ENCODE results near the gene TMEM117. TPM values are rescaled to one million over a fixed set of nuclear protein-coding genes. Genes with fewer than 3 reads are reported as not detected.

TMEM117 gene
- total RNA-seq, 6 experiments from 2014 or later: 5.5 to 8.8 (median 7.0) TPM

GRCh38 chr12:44385964-44386363 is 550.1 kb downstream of the TMEM117 start:
- no peak for TF ChIP-seq CTCF (IDR thresholded peaks at IDR 0.05)
- no peaks in the 10 kb centered on the region for H3K27me3 Mint-ChIP-seq (ENCODE audit: insufficient read depth)
- no peaks in the 10 kb centered on the region for H3K4me1 Mint-ChIP-seq (ENCODE audit: low read depth)
- H3K4me3 Mint-ChIP-seq: no peak overlapping the region
- DNase-seq: no peak
- H3K9me3 Mint-ChIP-seq: no peaks in the 10 kb centered on the region
- no peak overlapping the region for H3K27ac Mint-ChIP-seq
- H3K36me3 Mint-ChIP-seq (ENCODE audit: low read depth): no peaks in the 10 kb centered on the region

GRCh38 chr12:44387581-44387980 is 551.7 kb downstream of the TMEM117 start:
- no peak for TF ChIP-seq CTCF (IDR thresholded peaks at IDR 0.05)
- Mint-ChIP-seq H3K36me3 (ENCODE audit: low read depth) (no peaks in the 10 kb centered on the region), H3K9me3 (no peaks in the 10 kb centered on the region), H3K4me1 (ENCODE audit: low read depth) (no peaks in the 10 kb centered on the region), H3K27ac (no peak overlapping the region), H3K27me3 (ENCODE audit: insufficient read depth) (no peaks in the 10 kb centered on the region), H3K4me3 (no peak overlapping the region)
- DNase-seq: no peak

GRCh38 chr12:44389038-44389437 is 553.2 kb downstream of the TMEM117 start:
- no peak for TF ChIP-seq CTCF (IDR thresholded peaks at IDR 0.05)
- Mint-ChIP-seq H3K27ac (no peak overlapping the region), H3K9me3 (no peaks in the 10 kb centered on the region), H3K4me1 (ENCODE audit: low read depth) (no peaks in the 10 kb centered on the region), H3K4me3 (no peak overlapping the region), H3K27me3 (ENCODE audit: insufficient read depth) (no peaks in the 10 kb centered on the region), H3K36me3 (ENCODE audit: low read depth) (no peaks in the 10 kb centered on the region)
- DNase-seq: no peak

GRCh38 chr12:44389896-44390295 is 554.0 kb downstream of the TMEM117 start:
- Mint-ChIP-seq H3K9me3 (no peaks in the 10 kb centered on the region), H3K27ac (no peak overlapping the region), H3K4me1 (ENCODE audit: low read depth) (no peaks in the 10 kb centered on the region), H3K4me3 (no peak overlapping the region), H3K36me3 (ENCODE audit: low read depth) (no peaks in the 10 kb centered on the region), H3K27me3 (ENCODE audit: insufficient read depth) (no peaks in the 10 kb centered on the region)
- no peak for DNase-seq
- TF ChIP-seq CTCF (IDR thresholded peaks at IDR 0.05): no peak

GRCh38 chr12:44397631-44398030 is 561.8 kb downstream of the TMEM117 start:
- Mint-ChIP-seq H3K27me3 (ENCODE audit: insufficient read depth) (no peaks in the 10 kb centered on the region), H3K4me3 (no peak overlapping the region), H3K27ac (no peak overlapping the region), H3K4me1 (ENCODE audit: low read depth) (no peaks in the 10 kb centered on the region), H3K36me3 (ENCODE audit: low read depth) (no peaks in the 10 kb centered on the region), H3K9me3 (no peaks in the 10 kb centered on the region)
- no peak for TF ChIP-seq CTCF (IDR thresholded peaks at IDR 0.05)
- DNase-seq: no peak

GRCh38 chr12:44403185-44403584 is 567.3 kb downstream of the TMEM117 start:
- DNase-seq: no peak
- no peaks in the 10 kb centered on the region for H3K36me3 Mint-ChIP-seq (ENCODE audit: low read depth)
- H3K27ac Mint-ChIP-seq: no peak overlapping the region
- no peak for TF ChIP-seq CTCF (IDR thresholded peaks at IDR 0.05)
- H3K4me1 Mint-ChIP-seq (ENCODE audit: low read depth): no peaks in the 10 kb centered on the region
- no peak overlapping the region for H3K4me3 Mint-ChIP-seq
- H3K9me3 Mint-ChIP-seq: peaks cover 4% of the 10 kb centered on the region; the same call in 1 of the 2 replicates
- H3K27me3 Mint-ChIP-seq (ENCODE audit: insufficient read depth): no peaks in the 10 kb centered on the region

Data from HFFc6 (cell line).